Esophagus muscularis mucosa (tissue), 3 donors: ENCODE measurements around the gene PCDH11Y.
"Not testable (repeated sequence)": the region's sequence is repeated elsewhere in the genome, so short reads cannot be mapped to it uniquely, and the experiment has no call there.

Source experiments
- CTCF ChIP-seq, 3 experiments: fragments of 200-600 bp in 2 of 3; fragments of 450-650 bp in 1 of 3; sonication (generic) in 2 of 3; IDR thresholded peaks; one replicate each; pipeline ENCODE4 v1.5.1; 2017 to 2019; ENCODE audit warnings: antibody characterized with exemption in 3 of 3, mild to moderate bottlenecking in 2 of 3, moderate library complexity in 1 of 3
- POLR2A ChIP-seq: fragments of 450-650 bp; IDR thresholded peaks from one replicate; pipeline ENCODE4 v1.6.1; 2017; ENCODE audit warnings: antibody characterized with exemption, moderate library complexity, mild to moderate bottlenecking, low read depth

- not testable (repeated sequence) for TF ChIP-seq CTCF (IDR thresholded peaks at IDR 0.05); POLR2A
Observed at GRCh38 chrY:5679265-5679664, 679.2 kb downstream of the PCDH11Y start.
